ENCODE measurements around the gene WDR12.

- TF ChIP-seq RAD21 (IDR thresholded peaks at IDR 0.05; ENCODE audit: low read length) (no peak), EZH2phosphoT487 (IDR thresholded peaks at IDR 0.05; ENCODE audit: borderline replicate concordance, low read depth) (no peak), FOXM1 (IDR thresholded peaks at IDR 0.05; ENCODE audit: low read depth) (no peak), SMC3 (IDR thresholded peaks at IDR 0.05; ENCODE audit: low read depth, low read length) (no peak), POLR2AphosphoS5 (IDR thresholded peaks at IDR 0.05; ENCODE audit: low read depth, low read length) (no peak), USF2 (IDR thresholded peaks at IDR 0.05; ENCODE audit: borderline replicate concordance, low read depth, low read length) (no peak), REST (IDR thresholded peaks at IDR 0.05; ENCODE audit: low read depth, low read length) (no peak), CTCF (IDR thresholded peaks at IDR 0.05) (no peak), MXI1 (IDR thresholded peaks at IDR 0.05; ENCODE audit: low read depth, low read length) (no peak), TCF12 (IDR thresholded peaks at IDR 0.05) (no peak), JUND (IDR thresholded peaks at IDR 0.05) (no peak), ELF1 (IDR thresholded peaks at IDR 0.05) (no peak)
Observed at GRCh38 chr2:202844656-202845055, 66.8 kb downstream of the WDR12 start.
